Neural cell (in vitro differentiated cells): Measurements from ENCODE around the gene MAML3.
A peak's percentile ranks its signal among the peaks of the same experiment; 100 is the strongest.

Experiments used
- CTCF ChIP-seq: fragments of 450-650 bp; IDR thresholded peaks from 2 replicates; pipeline ENCODE4 v1.5.1; 2014; ENCODE audit warnings: antibody characterized with exemption, mild to moderate bottlenecking, moderate library complexity; ENCODE audit not compliant: poor library complexity, severe bottlenecking
- EP300 ChIP-seq: fragments of 450-650 bp; conservative IDR thresholded peaks from 2 replicates; pipeline ENCODE4 v1.6.1; 2014; ENCODE audit warnings: antibody characterized with exemption, mild to moderate bottlenecking, moderate library complexity; ENCODE audit not compliant: poor library complexity, severe bottlenecking
- EZH2 ChIP-seq: fragments of 200-600, 300-800 bp; shearing (Covaris generic), sonication (generic); IDR thresholded peaks from 2 replicates; pipeline ENCODE4 v1.6.1; 2014; ENCODE audit warnings: antibody characterized with exemption, low read length, borderline replicate concordance, mild to moderate bottlenecking; ENCODE audit not compliant: insufficient read depth, poor library complexity, severe bottlenecking
- POLR2AphosphoS5 ChIP-seq: IDR thresholded peaks from 2 replicates; pipeline ENCODE4 v1.6.1; 2012
- RAD21 ChIP-seq: fragments of 450-650 bp; conservative IDR thresholded peaks from 2 replicates; pipeline ENCODE4 v1.6.1; 2014; ENCODE audit warnings: antibody characterized with exemption, mild to moderate bottlenecking, moderate library complexity

DNA sequence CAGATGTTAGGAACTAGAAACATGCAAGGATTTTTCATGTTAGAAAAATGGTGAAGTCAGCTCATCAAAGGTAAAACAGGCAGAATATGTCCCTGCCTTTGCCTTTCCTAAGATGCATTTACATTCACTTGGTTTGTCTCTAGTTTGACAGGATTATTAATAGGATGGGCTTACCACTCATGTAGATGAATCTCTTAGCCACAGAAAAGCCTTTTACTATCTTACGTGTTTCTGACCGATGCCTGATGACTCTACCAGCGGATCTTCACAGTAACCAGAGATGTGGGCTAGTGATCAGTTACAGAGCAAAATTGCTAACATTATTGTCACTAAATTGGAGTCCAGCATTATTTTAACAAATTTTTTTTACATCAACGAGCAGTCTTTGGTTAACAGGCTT, 187.6 kb downstream of the MAML3 start:
- TF ChIP-seq POLR2AphosphoS5 (no peak), CTCF (no peak), EP300 (peak; percentile 31), EZH2 (no peak), RAD21 (no peak)
